Endothelial cell of umbilical vein (primary cell): Measurements from ENCODE around the gene RNF224. TPM values are rescaled to one million over a fixed set of nuclear protein-coding genes. Genes with fewer than 3 reads are reported as not detected.

ENCODE experiments used
- BruUV-seq: library from RNA; stranded (reverse); fragments of 400-500 nt; replicated peaks from 2 replicates; lab custom pipeline; 2021; lab: Mats Ljungman, UMichigan
- CTCF ChIA-PET: fragments of 300-600, 350-600 bp; sonication (Branson Sonifier 250); formaldehyde crosslinking; loops from one replicate; lab custom pipeline; 2021; ENCODE audit warnings: antibody characterized with exemption, inconsistent platforms; lab: Charles Lee
- POLR2A ChIA-PET: fragments of 300-600, 350-600 bp; sonication (Branson Sonifier 250); formaldehyde crosslinking; loops from one replicate; lab custom pipeline; 2021; ENCODE audit warnings: antibody characterized with exemption, inconsistent platforms; lab: Charles Lee
- DNase-seq: peaks from one replicate; pipeline ENCODE4 v3.0.0-alpha.2; 2011; ENCODE audit warnings: low read depth, low spot score
- FAIRE-seq: peaks from 2 replicates; lab custom pipeline; 2011; peaks lifted over from hg19 to GRCh38; lab: Jason Lieb, UNC
- H2AFZ ChIP-seq: 2 replicates; pipeline ENCODE4 v1.6.0; 2012; ENCODE audit warnings: low read depth, low read length, control low read depth, inconsistent platforms
- H3K27ac ChIP-seq: 2 replicates; pipeline ENCODE4 v1.5.1; 2011; ENCODE audit warnings: low read depth, mild to moderate bottlenecking, control low read depth, low read length, moderate library complexity; ENCODE audit not compliant: insufficient read depth
- H3K27me3 ChIP-seq, 2 experiments: 2 replicates each; pipeline versions ENCODE4 v1.6.0 to v1.6.1; 2011; ENCODE audit warnings: low read length in 2 of 2, mixed read lengths in 1 of 2; ENCODE audit not compliant: control insufficient read depth in 2 of 2, insufficient read depth in 2 of 2
- H3K36me3 ChIP-seq, 2 experiments: 2 replicates in 1 of 2; 3 replicates in 1 of 2; pipeline ENCODE4 v1.5.1; 2011; ENCODE audit warnings: low read length in 2 of 2, mild to moderate bottlenecking in 1 of 2, moderate library complexity in 1 of 2; ENCODE audit not compliant: control insufficient read depth in 2 of 2, insufficient read depth in 2 of 2; ENCODE audit errors: extremely low read depth in 1 of 2
- H3K4me1 ChIP-seq: 3 replicates; pipeline ENCODE4 v1.5.1; 2011; ENCODE audit warnings: mild to moderate bottlenecking, low read length; ENCODE audit not compliant: control insufficient read depth, insufficient read depth; ENCODE audit errors: extremely low read depth
- H3K4me2 ChIP-seq: 2 replicates; pipeline ENCODE4 v1.6.1; 2011; ENCODE audit warnings: low read length, control low read depth, mixed read lengths; ENCODE audit not compliant: insufficient read depth
- H3K4me3 ChIP-seq, 3 experiments: fragments of 200-600 bp in 1 of 3; sonication (generic), shearing (Covaris generic) in 1 of 3; replicated peaks in 1 of 3; 2 replicates each; pipeline ENCODE4 v1.5.1; 2011 to 2016; ENCODE audit warnings: control low read depth in 3 of 3, low read length in 3 of 3, mild to moderate bottlenecking in 2 of 3, inconsistent platforms in 1 of 3, low read depth in 1 of 3, moderate library complexity in 1 of 3; ENCODE audit not compliant: insufficient read depth in 1 of 3
- H3K79me2 ChIP-seq: 2 replicates; pipeline ENCODE4 v1.6.0; 2012; ENCODE audit warnings: low read length, inconsistent platforms; ENCODE audit not compliant: control insufficient read depth, insufficient read depth
- H3K9ac ChIP-seq: replicated peaks from 2 replicates; pipeline ENCODE3; 2011; ENCODE audit warnings: low read length, control low read depth; ENCODE audit not compliant: insufficient read depth; ENCODE audit errors: extremely low read depth
- H3K9me1 ChIP-seq: replicated peaks from 3 replicates; pipeline ENCODE4 v1.6.0; 2011; ENCODE audit warnings: mild to moderate bottlenecking, low read length; ENCODE audit not compliant: control insufficient read depth, insufficient read depth; ENCODE audit errors: extremely low read depth
- H3K9me3 ChIP-seq: replicated peaks from 2 replicates; pipeline ENCODE4 v1.5.1; 2012; ENCODE audit warnings: low read length, inconsistent platforms; ENCODE audit not compliant: control insufficient read depth, insufficient read depth
- H4K20me1 ChIP-seq: replicated peaks from 2 replicates; pipeline ENCODE3; 2011; ENCODE audit warnings: mild to moderate bottlenecking, low read length; ENCODE audit not compliant: control insufficient read depth, insufficient read depth; ENCODE audit errors: extremely low read depth
- CTCF ChIP-seq, 2 donors: IDR thresholded peaks; 1 replicate in 1 of 2; 2 replicates in 1 of 2; pipeline ENCODE4 v1.5.1; 2011; ENCODE audit warnings: low read length in 2 of 2, mild to moderate bottlenecking in 2 of 2, moderate library complexity in 2 of 2, control low read depth in 1 of 2, inconsistent platforms in 1 of 2, low read depth in 1 of 2; ENCODE audit not compliant: insufficient read depth in 1 of 2; ENCODE audit errors: extremely low read depth in 1 of 2
- EZH2 ChIP-seq: IDR thresholded peaks from 2 replicates; pipeline ENCODE4 v1.6.1; 2012; ENCODE audit warnings: borderline replicate concordance, low read depth, mild to moderate bottlenecking, moderate library complexity, low read length, inconsistent platforms; ENCODE audit not compliant: severe bottlenecking
- FOS ChIP-seq: IDR thresholded peaks from 2 replicates; pipeline ENCODE4 v1.6.1; 2011; ENCODE audit warnings: mild to moderate bottlenecking, low read length, moderate library complexity, borderline replicate concordance; ENCODE audit not compliant: insufficient read depth
- GATA2 ChIP-seq: IDR thresholded peaks from 2 replicates; pipeline ENCODE4 v1.7.0; 2011; ENCODE audit warnings: low read depth, mild to moderate bottlenecking, moderate library complexity, mixed read lengths, low read length; ENCODE audit not compliant: insufficient read length, insufficient read depth
- JUN ChIP-seq: IDR thresholded peaks from 2 replicates; pipeline ENCODE4 v1.6.1; 2011; ENCODE audit warnings: borderline replicate concordance, low read depth; ENCODE audit not compliant: insufficient read length, insufficient read depth
- MYC ChIP-seq: IDR thresholded peaks from one replicate; pipeline ENCODE4 v1.6.1; 2011; ENCODE audit warnings: mild to moderate bottlenecking, low read depth, low read length
- POLR2A ChIP-seq: IDR thresholded peaks from 2 replicates; pipeline ENCODE4 v1.6.1; 2012; ENCODE audit warnings: low read depth, mild to moderate bottlenecking, control low read depth, low read length
- POLR2AphosphoS5 ChIP-seq: IDR thresholded peaks from 2 replicates; pipeline ENCODE4 v1.6.1; 2012; ENCODE audit warnings: low read depth, mild to moderate bottlenecking, control low read depth, low read length, moderate library complexity; ENCODE audit not compliant: insufficient read depth
- dilution Hi-C: fragments of 300-500 bp; cut with MboI; formaldehyde crosslinking; loops from one replicate; pipeline ENCODE4 v1.15.0; 2019; ENCODE audit warnings: low sequenced_read_pairs; ENCODE audit not compliant: extremely low pct_ligation_motif_present
- intact Hi-C: fragments of 100-400 bp; cut with micrococcal nuclease; formaldehyde crosslinking; loops from one replicate; pipeline ENCODE4 v1.10.0; 2022
- polyA plus RNA-seq, 4 experiments: library from polyadenylated mRNA; depleted of rRNA in 3 of 4; stranded (reverse) in 3 of 4; unstranded in 1 of 4; fragments of >200 nt; gene quantifications; 2 replicates each; pipeline versions ENCODE4 v1.2.1 to v1.2.3, GENCODE V29; 2011 to 2012; ENCODE audit warnings: missing spikeins in 1 of 4
- total RNA-seq: library from RNA; stranded (reverse); gene quantifications from 2 replicates; pipeline ENCODE4 v1.2.3, GENCODE V29; 2021
- TF ChIP-seq, protein P1 (sequence below): IDR thresholded peaks from 2 replicates; pipeline ENCODE4 v1.6.1; 2011; ENCODE audit not compliant: insufficient read depth, insufficient read length

RNF224 gene
- total and polyA plus RNA-seq, 2 donors (not counting 3 experiments of a cell fraction or from before 2014, with no cell fraction given): not detected

DNA sequence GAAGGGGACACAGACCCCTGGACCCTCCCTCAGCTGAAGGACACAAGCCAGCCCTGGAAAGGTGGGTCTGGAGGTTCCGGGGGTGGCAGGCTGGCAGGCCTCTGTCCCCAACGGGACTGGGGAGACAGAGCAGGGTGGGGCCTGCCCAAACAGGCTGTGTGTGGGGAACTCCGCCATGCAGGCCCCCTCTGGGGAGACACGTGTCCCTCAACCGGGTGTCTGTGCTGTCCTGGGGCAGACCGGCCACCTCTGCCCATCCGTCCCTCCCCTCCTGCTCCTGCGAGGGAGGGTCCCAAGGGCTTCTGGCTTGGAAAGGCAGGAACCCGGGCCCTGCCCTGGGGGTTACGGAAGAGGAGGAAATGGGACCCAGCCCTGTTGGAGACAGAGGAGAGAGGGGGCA, 4.8 kb downstream of the RNF224 start:
- H3K9me1 ChIP-seq: no peaks in the 10 kb centered on the region
- intact Hi-C loops (no loop called here), dilution Hi-C loops (no loop called here)
- FAIRE-seq (no peak), DNase-seq (no peak)
- no peaks in the 10 kb centered on the region for H3K79me2 ChIP-seq
- no peak overlapping the region for H3K9ac ChIP-seq
- H3K4me2 ChIP-seq: no peak overlapping the region
- no peak overlapping the region for H3K4me3 ChIP-seq
- H3K27ac ChIP-seq: no peak overlapping the region
- TF ChIP-seq CTCF (IDR thresholded peaks at IDR 0.05; ENCODE audit: extremely low read depth in 1 of 2, insufficient read depth in 1 of 2, low read depth in 1 of 2, low read length in 2 of 2) (no peak), POLR2A (no peak), JUN (no peak), FOS (no peak), GATA2 (no peak), MYC (no peak), EZH2 (no peak), POLR2AphosphoS5 (no peak)
- TF ChIP-seq, protein P1, sequence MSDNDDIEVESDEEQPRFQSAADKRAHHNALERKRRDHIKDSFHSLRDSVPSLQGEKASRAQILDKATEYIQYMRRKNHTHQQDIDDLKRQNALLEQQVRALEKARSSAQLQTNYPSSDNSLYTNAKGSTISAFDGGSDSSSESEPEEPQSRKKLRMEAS: no peak
- ChIA-PET CTCF (no interaction called here), POLR2A (no interaction called here)
- H2AFZ ChIP-seq: no peak overlapping the region
- H4K20me1 ChIP-seq: no peaks in the 10 kb centered on the region
- no peaks in the 10 kb centered on the region for H3K4me1 ChIP-seq
- no peaks in the 10 kb centered on the region for H3K9me3 ChIP-seq
- no peaks in the 10 kb centered on the region for H3K27me3 ChIP-seq
- H3K36me3 ChIP-seq: no peaks in the 10 kb centered on the region
- no TSS peak for BruUV-seq
